ENCODE data around the gene KIF3B. TPM values are rescaled to one million over a fixed set of nuclear protein-coding genes. Genes with fewer than 3 reads are reported as not detected.
"Not testable (repeated sequence)": the region's sequence is repeated elsewhere in the genome, so short reads cannot be mapped to it uniquely, and the experiment has no call there.

KIF3B gene
- total RNA-seq, 1 donor from 2014 or later: 9.9 TPM

DNA sequence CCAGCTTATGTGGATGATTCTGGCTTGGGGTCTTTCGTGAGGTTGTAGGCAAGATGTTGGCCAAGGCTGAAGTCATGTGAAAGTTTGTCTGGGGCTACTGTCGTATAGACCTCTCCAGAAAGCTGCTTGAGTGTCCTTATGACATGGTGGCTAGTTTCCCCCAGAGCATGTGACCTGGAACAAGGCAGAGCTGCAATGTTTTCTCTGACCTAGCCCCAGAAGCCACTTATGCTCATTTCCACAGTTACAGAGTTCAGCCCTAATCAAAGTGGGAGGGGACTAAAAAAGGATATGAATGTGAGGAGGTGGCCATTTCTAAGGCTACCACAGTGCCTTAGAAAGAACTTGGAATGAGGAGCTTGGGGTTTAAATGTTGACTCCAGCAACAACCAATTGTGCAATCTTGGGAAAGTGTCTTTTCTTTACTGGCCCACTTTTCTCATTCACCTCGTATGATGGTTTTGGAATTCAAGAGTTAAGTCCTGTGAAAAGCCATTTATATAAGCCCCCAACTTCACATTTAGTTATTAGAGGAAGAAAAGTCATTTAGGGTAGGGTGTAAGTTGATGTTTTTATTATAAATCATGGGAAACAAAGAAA is 74.8 kb downstream of the KIF3B start:
- peaks cover 3% of the 10 kb centered on the region for H3K9me3 ChIP-seq (replicated peaks)
- TF ChIP-seq, protein P1, sequence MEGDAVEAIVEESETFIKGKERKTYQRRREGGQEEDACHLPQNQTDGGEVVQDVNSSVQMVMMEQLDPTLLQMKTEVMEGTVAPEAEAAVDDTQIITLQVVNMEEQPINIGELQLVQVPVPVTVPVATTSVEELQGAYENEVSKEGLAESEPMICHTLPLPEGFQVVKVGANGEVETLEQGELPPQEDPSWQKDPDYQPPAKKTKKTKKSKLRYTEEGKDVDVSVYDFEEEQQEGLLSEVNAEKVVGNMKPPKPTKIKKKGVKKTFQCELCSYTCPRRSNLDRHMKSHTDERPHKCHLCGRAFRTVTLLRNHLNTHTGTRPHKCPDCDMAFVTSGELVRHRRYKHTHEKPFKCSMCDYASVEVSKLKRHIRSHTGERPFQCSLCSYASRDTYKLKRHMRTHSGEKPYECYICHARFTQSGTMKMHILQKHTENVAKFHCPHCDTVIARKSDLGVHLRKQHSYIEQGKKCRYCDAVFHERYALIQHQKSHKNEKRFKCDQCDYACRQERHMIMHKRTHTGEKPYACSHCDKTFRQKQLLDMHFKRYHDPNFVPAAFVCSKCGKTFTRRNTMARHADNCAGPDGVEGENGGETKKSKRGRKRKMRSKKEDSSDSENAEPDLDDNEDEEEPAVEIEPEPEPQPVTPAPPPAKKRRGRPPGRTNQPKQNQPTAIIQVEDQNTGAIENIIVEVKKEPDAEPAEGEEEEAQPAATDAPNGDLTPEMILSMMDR (IDR thresholded peaks at IDR 0.05; ENCODE audit: borderline replicate concordance): no peak
- intact Hi-C loops (cut with micrococcal nuclease): no loop called here
- DNase-seq: no peak
- no peak overlapping the region for H3K27ac ChIP-seq (replicated peaks)
- H3K4me3 ChIP-seq: no peak overlapping the region
- no peaks in the 10 kb centered on the region for H3K27me3 ChIP-seq (ENCODE audit: low read depth)
- no peaks in the 10 kb centered on the region for H3K36me3 ChIP-seq
- peaks cover 8% of the 10 kb centered on the region for H3K4me1 ChIP-seq

DNA sequence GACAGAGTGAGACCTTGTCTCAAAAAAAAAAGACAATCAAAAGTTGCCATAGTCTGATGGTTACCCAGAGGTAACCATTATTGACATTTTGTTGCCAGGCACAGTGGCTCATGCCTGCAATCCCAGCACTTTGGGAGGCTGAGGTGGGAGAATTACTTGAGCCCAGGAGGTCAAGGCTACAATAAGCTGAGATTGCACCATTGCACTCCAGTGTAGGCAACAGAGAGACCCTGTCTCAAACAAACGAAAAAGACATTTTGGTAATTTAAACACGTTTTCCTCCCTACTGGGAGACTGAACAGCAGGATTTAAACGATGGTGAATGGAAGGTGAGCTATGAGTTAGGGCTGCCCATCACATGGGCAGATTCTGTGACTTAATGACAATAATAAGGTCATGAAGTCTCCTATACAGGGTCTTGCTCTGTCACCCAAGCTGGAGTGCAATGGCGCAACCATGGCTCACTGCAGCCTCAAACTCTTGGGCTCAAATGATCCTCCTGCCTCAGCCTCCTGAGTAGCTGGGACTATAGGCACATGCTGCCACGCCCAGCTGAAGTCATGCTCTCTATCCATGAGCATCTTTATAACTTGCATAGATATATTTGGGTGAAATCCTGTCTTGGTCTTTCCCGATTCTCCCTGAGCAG is 76.5 kb downstream of the KIF3B start:
- intact Hi-C loops (cut with micrococcal nuclease): no loop called here
- Histone ChIP-seq H3K27ac (replicated peaks) (no peak overlapping the region), H3K4me3 (no peak overlapping the region), H3K27me3 (ENCODE audit: low read depth) (no peaks in the 10 kb centered on the region), H3K36me3 (no peaks in the 10 kb centered on the region), H3K9me3 (replicated peaks) (peaks cover 3% of the 10 kb centered on the region), H3K4me1 (peaks cover 16% of the 10 kb centered on the region)
- DNase-seq: no peak
- TF ChIP-seq, protein P1 (IDR thresholded peaks at IDR 0.05; ENCODE audit: borderline replicate concordance): no peak

DNA sequence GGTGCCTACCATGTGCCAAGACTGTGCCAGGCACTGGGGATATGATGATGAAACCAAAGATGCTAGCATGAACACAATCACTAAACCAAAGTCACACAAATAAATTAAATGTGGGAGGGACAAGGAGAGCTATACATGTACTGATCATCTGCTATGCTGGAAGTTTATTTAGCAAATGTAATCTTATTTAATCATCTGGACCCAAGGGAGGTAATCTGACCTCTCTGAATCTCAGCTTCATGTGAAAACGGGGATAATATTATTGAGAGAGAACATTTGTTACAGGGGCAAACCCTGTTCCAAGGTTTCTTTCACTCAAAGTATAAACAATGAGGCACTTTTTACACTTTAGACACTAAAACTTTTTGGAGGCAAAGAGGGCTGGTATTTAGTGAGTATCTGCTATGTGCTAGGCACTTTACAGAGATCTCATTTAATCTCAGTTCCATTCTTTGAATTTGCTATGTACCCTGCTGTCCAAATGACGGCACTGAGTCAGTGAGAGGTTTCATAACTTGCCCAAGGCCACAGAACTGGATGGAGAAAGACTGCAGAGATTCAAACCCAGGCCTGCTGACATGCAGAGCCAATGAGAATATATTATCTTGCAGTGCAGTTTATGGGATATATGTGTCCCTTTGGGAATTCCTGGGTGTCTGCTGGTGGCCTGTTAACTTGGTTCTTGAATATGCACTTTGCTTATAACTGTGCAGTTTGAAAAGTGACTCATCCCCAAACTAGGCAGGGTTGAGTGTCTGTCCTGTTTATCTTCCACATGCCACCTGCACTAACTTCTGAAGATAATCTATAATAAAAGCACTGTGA is 77.4 kb downstream of the KIF3B start:
- intact Hi-C loops (cut with micrococcal nuclease): no loop called here
- TF ChIP-seq, protein P1 (IDR thresholded peaks at IDR 0.05; ENCODE audit: borderline replicate concordance): no peak
- H3K4me3 ChIP-seq: no peak overlapping the region
- peaks cover 25% of the 10 kb centered on the region for H3K4me1 ChIP-seq
- no peak overlapping the region for H3K27ac ChIP-seq (replicated peaks)
- no peak for DNase-seq
- no peaks in the 10 kb centered on the region for H3K36me3 ChIP-seq
- no peaks in the 10 kb centered on the region for H3K27me3 ChIP-seq (ENCODE audit: low read depth)
- peaks cover 3% of the 10 kb centered on the region for H3K9me3 ChIP-seq (replicated peaks)

DNA sequence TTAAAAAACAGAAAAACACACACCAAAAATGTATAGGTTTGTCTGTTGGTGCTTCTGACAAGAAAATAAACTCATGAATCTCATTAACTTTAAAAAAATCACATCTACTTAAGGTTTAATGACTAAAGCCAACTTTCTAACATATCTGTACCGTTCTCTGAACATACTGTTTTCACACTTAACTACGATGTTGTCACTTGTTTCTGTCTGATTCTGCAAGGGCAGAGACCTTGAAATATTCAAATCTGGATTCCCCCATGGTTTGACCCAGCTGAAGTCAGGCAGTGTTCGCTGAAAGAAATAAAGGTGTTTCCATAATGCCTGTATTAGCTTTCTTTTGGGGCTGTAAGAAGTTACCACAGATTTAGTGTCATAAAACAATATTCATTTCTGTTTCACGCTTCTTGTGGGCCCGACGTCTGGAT is 78.0 kb downstream of the KIF3B start:
- peaks cover 31% of the 10 kb centered on the region for H3K4me1 ChIP-seq
- H3K36me3 ChIP-seq: no peaks in the 10 kb centered on the region
- H3K4me3 ChIP-seq: no peak overlapping the region
- intact Hi-C loops (cut with micrococcal nuclease): no loop called here
- no peak overlapping the region for H3K27ac ChIP-seq (replicated peaks)
- DNase-seq: no peak
- no peaks in the 10 kb centered on the region for H3K27me3 ChIP-seq (ENCODE audit: low read depth)
- TF ChIP-seq, protein P1 (IDR thresholded peaks at IDR 0.05; ENCODE audit: borderline replicate concordance): no peak
- peaks cover 3% of the 10 kb centered on the region for H3K9me3 ChIP-seq (replicated peaks)

DNA sequence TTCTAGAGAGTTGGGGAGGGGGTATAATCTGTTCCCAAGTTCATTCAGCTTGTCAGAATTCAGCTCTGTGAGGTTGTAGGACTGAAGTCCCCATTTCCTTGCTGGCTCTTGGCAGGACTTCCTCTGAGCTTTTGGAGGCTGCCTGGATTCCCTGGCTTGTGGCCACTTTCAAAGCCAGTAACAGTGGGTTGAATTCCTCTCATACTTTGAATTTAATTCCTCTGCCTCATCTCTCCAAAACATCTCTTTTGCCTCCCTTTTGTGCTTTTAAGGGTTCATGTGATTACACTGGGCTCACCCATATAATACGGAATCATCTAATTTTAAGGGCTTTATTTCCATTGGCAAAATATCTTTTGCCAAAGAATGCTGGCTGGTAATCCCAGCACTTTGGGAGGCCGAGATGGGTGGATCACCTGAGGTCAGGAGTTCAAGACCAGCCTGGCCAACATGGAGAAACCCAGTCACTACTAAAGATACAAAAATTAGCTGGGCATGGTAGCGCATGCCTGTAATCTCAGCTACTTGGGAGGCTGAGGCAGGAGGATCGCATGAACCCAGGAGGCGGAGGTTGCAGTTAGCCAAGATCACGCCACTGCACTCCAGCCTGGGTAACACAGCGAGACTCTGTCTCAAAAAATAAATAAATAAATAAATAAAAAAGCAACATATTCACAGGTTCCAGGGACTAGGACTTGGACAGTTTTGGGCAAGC is 78.6 kb downstream of the KIF3B start:
- H3K36me3 ChIP-seq; DNase-seq; H3K9me3 ChIP-seq (replicated peaks); intact Hi-C loops (cut with micrococcal nuclease); H3K4me3 ChIP-seq; H3K27ac ChIP-seq (replicated peaks); H3K27me3 ChIP-seq (ENCODE audit: low read depth): not testable (repeated sequence)
- H3K4me1 ChIP-seq: peaks cover 37% of the 10 kb centered on the region

Data from left ventricle myocardium inferior (tissue), 1 donor.